ENCODE results near the gene RAB12. TPM values are rescaled to one million over a fixed set of nuclear protein-coding genes. Genes with fewer than 3 reads are reported as not detected.

RAB12 gene
- total RNA-seq, 4 donors from 2014 or later = 36.3 to 60.9 (median 49.8) TPM

- H3K9me3 ChIP-seq = no peaks in the 10 kb centered on the region
These were observed 1.2 kb upstream of the RAB12 start for GRCh38 chr18:8607776-8608742.

GRCh38 chr18:8609659-8610458 lies 622 bp downstream of the RAB12 start:
- peak overlapping the region; percentile 61 to 82 (median 76) for H3K4me3 ChIP-seq (replicated peaks in 1 of 3)
- peak overlapping the region in 1 of 3 donors; percentile 65 for H3K27ac ChIP-seq
- peak; percentile 13 to 31 for DNase-seq
- intact Hi-C loops (cut with DNase I) = no loop called here
- H3K36me3 ChIP-seq = no peaks in the 10 kb centered on the region
- H3K4me1 ChIP-seq = peaks cover 21 to 22% of the 10 kb centered on the region in 2 donors
- TF ChIP-seq POLR2A (IDR thresholded peaks at IDR 0.05) = no peak
- TF ChIP-seq CTCF (IDR thresholded peaks at IDR 0.05) = no peak
- no peaks in the 10 kb centered on the region for H3K27me3 ChIP-seq
- 1% methylated on average over 19 to 34 of the region's 78 CpGs for WGBS, 2 donors
- H3K9me3 ChIP-seq = no peaks in the 10 kb centered on the region

More at GRCh38 chr18:8607776-8608742, 1.2 kb upstream of the RAB12 start:
- Histone ChIP-seq H3K4me1 (peaks cover 17 to 21% of the 10 kb centered on the region in 2 donors), H3K27ac (peak overlapping the region; percentile 67 to 82 (median 73)), H3K27me3 (no peaks in the 10 kb centered on the region), H3K36me3 (no peaks in the 10 kb centered on the region), H3K4me3 (replicated peaks in 1 of 3) (peak overlapping the region in 2 of 3 donors; percentile 55 to 76)
- peak; percentile 30 to 53 for DNase-seq
- intact Hi-C loops (cut with DNase I) = no loop called here
- TF ChIP-seq CTCF (IDR thresholded peaks at IDR 0.05) (no peak), POLR2A (IDR thresholded peaks at IDR 0.05) (no peak)
- 55 to 58% methylated on average over 18 of the region's 18 CpGs for WGBS, 2 donors

GRCh38 chr18:8610459-8610851 lies 1.2 kb downstream of the RAB12 start:
- intact Hi-C loops (cut with DNase I) = no loop called here
- Histone ChIP-seq H3K4me3 (replicated peaks in 1 of 3) (peak overlapping the region; percentile 61 to 82 (median 76)), H3K4me1 (peaks cover 23 to 28% of the 10 kb centered on the region in 2 donors), H3K36me3 (no peaks in the 10 kb centered on the region), H3K9me3 (no peaks in the 10 kb centered on the region), H3K27ac (peak overlapping the region in 1 of 3 donors; percentile 65), H3K27me3 (no peaks in the 10 kb centered on the region)
- no peak for TF ChIP-seq CTCF (IDR thresholded peaks at IDR 0.05)
- TF ChIP-seq POLR2A (IDR thresholded peaks at IDR 0.05) = no peak
- 17 to 18% methylated on average over 13 of the region's 13 CpGs for WGBS, 2 donors
- peak; percentile 13 to 17 for DNase-seq

- intact Hi-C loops (cut with DNase I) = no loop called here
- H3K36me3 ChIP-seq = no peaks in the 10 kb centered on the region
- H3K27ac ChIP-seq = no peak overlapping the region
- H3K27me3 ChIP-seq = no peaks in the 10 kb centered on the region
- DNase-seq = no peak
- H3K4me1 ChIP-seq = peaks cover 26 to 34% of the 10 kb centered on the region in 2 donors
- H3K4me3 ChIP-seq (replicated peaks in 1 of 3) = no peak overlapping the region
- TF ChIP-seq CTCF (IDR thresholded peaks at IDR 0.05) (no peak), POLR2A (IDR thresholded peaks at IDR 0.05) (no peak)
- 94 to 96% methylated on average over 17 of the region's 17 CpGs for WGBS, 2 donors
- H3K9me3 ChIP-seq = no peaks in the 10 kb centered on the region
These were observed 2.8 kb downstream of the RAB12 start for GRCh38 chr18:8611916-8612576.
